Upper lobe of right lung (tissue), 1 donor: ENCODE measurements around the gene BRAP. TPM values are rescaled to one million over a fixed set of nuclear protein-coding genes. Genes with fewer than 3 reads are reported as not detected.

Experiments used
- ATAC-seq: fragments of 200-7000 bp; cut with Tn5 transposase; one replicate; pipeline ENCODE4 v1.9.1; 2020; ENCODE audit warnings: mild to moderate bottlenecking, moderate library complexity
- DNase-seq: peaks from one replicate; pipeline ENCODE4 v3.0.0-alpha.2; 2020
- H3K27ac ChIP-seq: fragments of 200-600 bp; one replicate; pipeline ENCODE4 v1.8.0; 2022
- H3K27me3 ChIP-seq: fragments of 200-600 bp; one replicate; pipeline ENCODE4 v1.8.0; 2022; ENCODE audit warnings: mild to moderate bottlenecking
- H3K36me3 ChIP-seq: fragments of 200-600 bp; one replicate; pipeline ENCODE4 v1.8.0; 2022
- H3K4me1 ChIP-seq: fragments of 200-600 bp; one replicate; pipeline ENCODE4 v1.8.0; 2022
- H3K4me3 ChIP-seq: fragments of 200-600 bp; one replicate; pipeline ENCODE4 v1.8.0; 2022; ENCODE audit warnings: mild to moderate bottlenecking
- H3K9me3 ChIP-seq: fragments of 200-600 bp; one replicate; pipeline ENCODE4 v1.8.0; 2022
- CTCF ChIP-seq: fragments of 200-600 bp; IDR thresholded peaks from one replicate; pipeline ENCODE4 v1.8.0; 2022; ENCODE audit warnings: antibody characterized with exemption
- intact Hi-C: fragments of 100-400 bp; cut with DNase I; formaldehyde crosslinking; loops from one replicate; pipeline ENCODE4 v1.11.0; 2022
- total RNA-seq: library from RNA; stranded (reverse); fragmentation: NEBNext Ultra II Directional; extraction: Animal tissue kit (Norgen Biotek cat#: 25700); gene quantifications from one replicate; pipeline ENCODE4 v1.2.1, GENCODE V29; 2021
- donor health status: DM: no; HTN: yes; CAD: no; lungs with severe emphysema.

The BRAP gene
- total RNA-seq, 1 donor from 2014 or later, result 17.8 TPM

GRCh38 chr12:111638556-111638955 lies 47.2 kb downstream of the BRAP start:
- no peak overlapping the region for H3K4me3 ChIP-seq
- no peaks in the 10 kb centered on the region for H3K9me3 ChIP-seq
- no peak for TF ChIP-seq CTCF
- no peak overlapping the region for H3K27ac ChIP-seq
- H3K36me3 ChIP-seq, result peaks cover 20% of the 10 kb centered on the region
- intact Hi-C loops, result no loop called here
- H3K27me3 ChIP-seq, result no peaks in the 10 kb centered on the region
- H3K4me1 ChIP-seq, result peaks cover 2% of the 10 kb centered on the region
- no peak for DNase-seq
- no peak for ATAC-seq

- no peak for TF ChIP-seq CTCF
- Histone ChIP-seq H3K27me3 (no peaks in the 10 kb centered on the region), H3K4me1 (peaks cover 2% of the 10 kb centered on the region), H3K27ac (peak overlapping the region; percentile 61), H3K4me3 (no peak overlapping the region), H3K36me3 (peaks cover 4% of the 10 kb centered on the region), H3K9me3 (no peaks in the 10 kb centered on the region)
- ATAC-seq, result peak; percentile 78
- intact Hi-C loops, result no loop called here
- peak; percentile 66 for DNase-seq
Measured at GRCh38 chr12:111636209-111636945, 49.4 kb downstream of the BRAP start.

- no peak overlapping the region for H3K4me3 ChIP-seq
- H3K27ac ChIP-seq, result peak overlapping the region; percentile 61
- DNase-seq, result no peak
Measured at GRCh38 chr12:111635524-111635923, 50.2 kb downstream of the BRAP start.

GRCh38 chr12:111628505-111629260 lies 57.1 kb downstream of the BRAP start:
- Histone ChIP-seq H3K36me3 (no peaks in the 10 kb centered on the region), H3K4me1 (no peaks in the 10 kb centered on the region), H3K27ac (no peak overlapping the region), H3K4me3 (no peak overlapping the region), H3K9me3 (no peaks in the 10 kb centered on the region), H3K27me3 (no peaks in the 10 kb centered on the region)
- no peak for TF ChIP-seq CTCF
- intact Hi-C loops, result no loop called here
- ATAC-seq (no peak), DNase-seq (no peak)

More at GRCh38 chr12:111635524-111635923, 50.2 kb downstream of the BRAP start:
- no peak for TF ChIP-seq CTCF
- Histone ChIP-seq H3K9me3 (no peaks in the 10 kb centered on the region), H3K27me3 (no peaks in the 10 kb centered on the region), H3K4me1 (peaks cover 2% of the 10 kb centered on the region), H3K36me3 (no peaks in the 10 kb centered on the region)
- intact Hi-C loops, result no loop called here
- peak; percentile 34 for ATAC-seq

GRCh38 chr12:111626230-111626629 lies 59.5 kb downstream of the BRAP start:
- H3K27ac ChIP-seq, result no peak overlapping the region
- intact Hi-C loops, result no loop called here
- H3K4me3 ChIP-seq, result no peak overlapping the region
- H3K4me1 ChIP-seq, result no peaks in the 10 kb centered on the region
- no peaks in the 10 kb centered on the region for H3K36me3 ChIP-seq
- TF ChIP-seq CTCF, result no peak
- no peaks in the 10 kb centered on the region for H3K9me3 ChIP-seq
- no peaks in the 10 kb centered on the region for H3K27me3 ChIP-seq
- DNase-seq, result no peak
- ATAC-seq, result no peak
